ENCODE results near the gene OTUD5. TPM values are rescaled to one million over a fixed set of nuclear protein-coding genes. Genes with fewer than 3 reads are reported as not detected.
A peak's percentile ranks its signal among the peaks of the same experiment; 100 is the strongest.

Gene OTUD5
- polyA plus RNA-seq, 2 donors: 22.3 to 27.6 TPM

GRCh38 chrX:48975041-48975440 is 17.6 kb upstream of the OTUD5 start:
- Histone ChIP-seq H3K4me3 (ENCODE audit: low read depth in 1 of 2, low read length in 2 of 2) (no peak overlapping the region), H3K36me3 (ENCODE audit: control insufficient read depth in 2 of 2, insufficient read depth in 2 of 2, low read length in 1 of 2) (peaks cover 0 to 13% of the 10 kb centered on the region in 2 donors)

GRCh38 chrX:48974574-48974973 is 17.2 kb upstream of the OTUD5 start:
- peaks cover 0 to 2% of the 10 kb centered on the region in 2 donors for H3K4me1 ChIP-seq (ENCODE audit: control insufficient read depth in 2 of 2, insufficient read depth in 2 of 2, low read length in 1 of 2)
- no peak overlapping the region for H3K4me3 ChIP-seq (ENCODE audit: low read depth in 1 of 2, low read length in 2 of 2)
- no peaks in the 10 kb centered on the region for H3K27me3 ChIP-seq (ENCODE audit: control insufficient read depth in 1 of 2, insufficient read depth in 2 of 2, low read length in 2 of 2)
- H3K36me3 ChIP-seq (ENCODE audit: control insufficient read depth in 2 of 2, insufficient read depth in 2 of 2, low read length in 1 of 2): peaks cover 0 to 13% of the 10 kb centered on the region in 2 donors
- H3K9me3 ChIP-seq (ENCODE audit: control insufficient read depth in 2 of 2, insufficient read depth in 1 of 2, low read depth in 1 of 2, low read length in 1 of 2): no peaks in the 10 kb centered on the region
- WGBS, 2 donors: 86 to 95% methylated on average over 2 of the region's 2 CpGs
- H3K27ac ChIP-seq (ENCODE audit: low read depth in 2 of 2, low read length in 1 of 2): no peak overlapping the region

More at GRCh38 chrX:48975041-48975440, 17.6 kb upstream of the OTUD5 start:
- no peaks in the 10 kb centered on the region for H3K9me3 ChIP-seq (ENCODE audit: control insufficient read depth in 2 of 2, insufficient read depth in 1 of 2, low read depth in 1 of 2, low read length in 1 of 2)
- H3K27me3 ChIP-seq (ENCODE audit: control insufficient read depth in 1 of 2, insufficient read depth in 2 of 2, low read length in 2 of 2): no peaks in the 10 kb centered on the region
- 85 to 88% methylated on average over 7 of the region's 7 CpGs for WGBS, 2 donors
- peaks cover 0 to 2% of the 10 kb centered on the region in 2 donors for H3K4me1 ChIP-seq (ENCODE audit: control insufficient read depth in 2 of 2, insufficient read depth in 2 of 2, low read length in 1 of 2)
- H3K27ac ChIP-seq (ENCODE audit: low read depth in 2 of 2, low read length in 1 of 2): no peak overlapping the region

- no peaks in the 10 kb centered on the region for H3K27me3 ChIP-seq (ENCODE audit: control insufficient read depth in 1 of 2, insufficient read depth in 2 of 2, low read length in 2 of 2)
- no peak overlapping the region for H3K4me3 ChIP-seq (ENCODE audit: low read depth in 1 of 2, low read length in 2 of 2)
- 81 to 90% methylated on average over 3 of the region's 3 CpGs for WGBS, 2 donors
- H3K36me3 ChIP-seq (ENCODE audit: control insufficient read depth in 2 of 2, insufficient read depth in 2 of 2, low read length in 1 of 2): peaks cover 0 to 13% of the 10 kb centered on the region in 2 donors
- no peak overlapping the region for H3K27ac ChIP-seq (ENCODE audit: low read depth in 2 of 2, low read length in 1 of 2)
- peaks cover 0 to 2% of the 10 kb centered on the region in 2 donors for H3K4me1 ChIP-seq (ENCODE audit: control insufficient read depth in 2 of 2, insufficient read depth in 2 of 2, low read length in 1 of 2)
- no peaks in the 10 kb centered on the region for H3K9me3 ChIP-seq (ENCODE audit: control insufficient read depth in 2 of 2, insufficient read depth in 1 of 2, low read depth in 1 of 2, low read length in 1 of 2)
Measured at GRCh38 chrX:48974033-48974432, 16.6 kb upstream of the OTUD5 start.

GRCh38 chrX:48972220-48973164 is 15.1 kb upstream of the OTUD5 start:
- Histone ChIP-seq H3K27me3 (ENCODE audit: control insufficient read depth in 1 of 2, insufficient read depth in 2 of 2, low read length in 2 of 2) (no peaks in the 10 kb centered on the region), H3K4me1 (ENCODE audit: control insufficient read depth in 2 of 2, insufficient read depth in 2 of 2, low read length in 1 of 2) (peaks cover 0 to 2% of the 10 kb centered on the region in 2 donors), H3K9me3 (ENCODE audit: control insufficient read depth in 2 of 2, insufficient read depth in 1 of 2, low read depth in 1 of 2, low read length in 1 of 2) (no peaks in the 10 kb centered on the region), H3K36me3 (ENCODE audit: control insufficient read depth in 2 of 2, insufficient read depth in 2 of 2, low read length in 1 of 2) (peaks cover 0 to 11% of the 10 kb centered on the region in 2 donors), H3K4me3 (ENCODE audit: low read depth in 1 of 2, low read length in 2 of 2) (no peak overlapping the region), H3K27ac (ENCODE audit: low read depth in 2 of 2, low read length in 1 of 2) (no peak overlapping the region)
- 17 to 28% methylated on average over 13 of the region's 13 CpGs for WGBS, 2 donors

- 3 to 20% methylated on average over 24 to 26 of the region's 28 CpGs for WGBS, 2 donors
- Histone ChIP-seq H3K27ac (ENCODE audit: low read depth in 2 of 2, low read length in 1 of 2) (no peak within 1 kb of the TSS), H3K36me3 (ENCODE audit: control insufficient read depth in 2 of 2, insufficient read depth in 2 of 2, low read length in 1 of 2) (peaks cover 0 to 11% of the 10 kb centered on the region in 2 donors), H3K4me3 (ENCODE audit: low read depth in 1 of 2, low read length in 2 of 2) (peak within 1 kb of the TSS in 1 of 2 donors; percentile 5), H3K4me1 (ENCODE audit: control insufficient read depth in 2 of 2, insufficient read depth in 2 of 2, low read length in 1 of 2) (peaks cover 0 to 2% of the 10 kb centered on the region in 2 donors), H3K9me3 (ENCODE audit: control insufficient read depth in 2 of 2, insufficient read depth in 1 of 2, low read depth in 1 of 2, low read length in 1 of 2) (no peaks in the 10 kb centered on the region), H3K27me3 (ENCODE audit: control insufficient read depth in 1 of 2, insufficient read depth in 2 of 2, low read length in 2 of 2) (no peaks in the 10 kb centered on the region)
Measured at GRCh38 chrX:48971249-48972219, 14.1 kb upstream of the OTUD5 start, which contains the start of gene KCND1. Gene KCND1, minus strand, starts transcription at chrX:48971844. Its CDS starts 1,573 bp downstream, at chrX:48970271.

GRCh38 chrX:48969471-48969870 is 12.1 kb upstream of the OTUD5 start:
- Histone ChIP-seq H3K27ac (ENCODE audit: low read depth in 2 of 2, low read length in 1 of 2) (no peak overlapping the region), H3K36me3 (ENCODE audit: control insufficient read depth in 2 of 2, insufficient read depth in 2 of 2, low read length in 1 of 2) (peaks cover 0 to 2% of the 10 kb centered on the region in 2 donors), H3K27me3 (ENCODE audit: control insufficient read depth in 1 of 2, insufficient read depth in 2 of 2, low read length in 2 of 2) (no peaks in the 10 kb centered on the region), H3K4me3 (ENCODE audit: low read depth in 1 of 2, low read length in 2 of 2) (no peak overlapping the region), H3K9me3 (ENCODE audit: control insufficient read depth in 2 of 2, insufficient read depth in 1 of 2, low read depth in 1 of 2, low read length in 1 of 2) (no peaks in the 10 kb centered on the region), H3K4me1 (ENCODE audit: control insufficient read depth in 2 of 2, insufficient read depth in 2 of 2, low read length in 1 of 2) (peaks cover 0 to 2% of the 10 kb centered on the region in 2 donors)
- 92 to 94% methylated on average over 28 of the region's 28 CpGs for whole genome bisulfite sequencing, 2 donors

GRCh38 chrX:48968377-48968776 is 11.0 kb upstream of the OTUD5 start:
- peaks cover 0 to 2% of the 10 kb centered on the region in 2 donors for H3K4me1 ChIP-seq (ENCODE audit: control insufficient read depth in 2 of 2, insufficient read depth in 2 of 2, low read length in 1 of 2)
- no peak overlapping the region for H3K27ac ChIP-seq (ENCODE audit: low read depth in 2 of 2, low read length in 1 of 2)

GRCh38 chrX:48966796-48967579 is 9.6 kb upstream of the OTUD5 start:
- peaks cover 0 to 2% of the 10 kb centered on the region in 2 donors for H3K36me3 ChIP-seq (ENCODE audit: control insufficient read depth in 2 of 2, insufficient read depth in 2 of 2, low read length in 1 of 2)
- H3K9me3 ChIP-seq (ENCODE audit: control insufficient read depth in 2 of 2, insufficient read depth in 1 of 2, low read depth in 1 of 2, low read length in 1 of 2): no peaks in the 10 kb centered on the region
- 72 to 89% methylated on average over 15 of the region's 15 CpGs for WGBS, 2 donors
- no peaks in the 10 kb centered on the region for H3K27me3 ChIP-seq (ENCODE audit: control insufficient read depth in 1 of 2, insufficient read depth in 2 of 2, low read length in 2 of 2)
- H3K4me1 ChIP-seq (ENCODE audit: control insufficient read depth in 2 of 2, insufficient read depth in 2 of 2, low read length in 1 of 2): peaks cover 0 to 2% of the 10 kb centered on the region in 2 donors
- H3K4me3 ChIP-seq (ENCODE audit: low read depth in 1 of 2, low read length in 2 of 2): no peak overlapping the region
- H3K27ac ChIP-seq (ENCODE audit: low read depth in 2 of 2, low read length in 1 of 2): no peak overlapping the region

More at GRCh38 chrX:48968377-48968776, 11.0 kb upstream of the OTUD5 start:
- Histone ChIP-seq H3K36me3 (ENCODE audit: control insufficient read depth in 2 of 2, insufficient read depth in 2 of 2, low read length in 1 of 2) (peaks cover 0 to 2% of the 10 kb centered on the region in 2 donors), H3K27me3 (ENCODE audit: control insufficient read depth in 1 of 2, insufficient read depth in 2 of 2, low read length in 2 of 2) (no peaks in the 10 kb centered on the region), H3K9me3 (ENCODE audit: control insufficient read depth in 2 of 2, insufficient read depth in 1 of 2, low read depth in 1 of 2, low read length in 1 of 2) (no peaks in the 10 kb centered on the region), H3K4me3 (ENCODE audit: low read depth in 1 of 2, low read length in 2 of 2) (no peak overlapping the region)
- WGBS, 2 donors: 68 to 92% methylated on average over 1 of the region's 1 CpG

Measured in esophagus (tissue), 2 donors.